Lung (tissue), 12 donors: ENCODE results near the gene ZNF365. TPM values are rescaled to one million over a fixed set of nuclear protein-coding genes. Genes with fewer than 3 reads are reported as not detected.
A peak's percentile ranks its signal among the peaks of the same experiment; 100 is the strongest.
"Not testable (repeated sequence)": the region's sequence is repeated elsewhere in the genome, so short reads cannot be mapped to it uniquely, and the experiment has no call there.

Source experiments
- ATAC-seq: fragments of 200-7000 bp; cut with Tn5 transposase; one replicate; pipeline ENCODE4 v1.9.1; 2020; ENCODE audit warnings: moderate number of reproducible peaks; ENCODE audit not compliant: insufficient read depth, low FRiP score
- DNase-seq, 3 donors: peaks; one replicate each; pipeline ENCODE4 v3.0.0-alpha.2; 2013 to 2017
- H3K27ac ChIP-seq, 2 donors: one replicate each; pipeline ENCODE4 v1.5.1; 2013; ENCODE audit warnings: mild to moderate bottlenecking in 2 of 2, moderate library complexity in 2 of 2, control low read depth in 1 of 2, inconsistent platforms in 1 of 2, low read depth in 1 of 2, low read length in 1 of 2
- H3K27me3 ChIP-seq, 3 donors: one replicate each; pipeline ENCODE4 v1.5.1; 2013; ENCODE audit warnings: low read length in 2 of 3; ENCODE audit not compliant: control insufficient read depth in 3 of 3, insufficient read depth in 3 of 3
- H3K36me3 ChIP-seq, 4 donors: one replicate each; pipeline ENCODE4 v1.5.1; 2013; ENCODE audit warnings: low read length in 4 of 4, mild to moderate bottlenecking in 1 of 4, moderate library complexity in 1 of 4; ENCODE audit not compliant: control insufficient read depth in 4 of 4, insufficient read depth in 4 of 4
- H3K4me1 ChIP-seq, 5 donors: one replicate each; pipeline ENCODE4 v1.5.1; 2013; ENCODE audit warnings: low read length in 5 of 5, mild to moderate bottlenecking in 2 of 5, moderate library complexity in 1 of 5; ENCODE audit not compliant: control insufficient read depth in 5 of 5, insufficient read depth in 5 of 5
- H3K4me3 ChIP-seq: one replicate; pipeline ENCODE4 v1.5.1; 2013; ENCODE audit warnings: mild to moderate bottlenecking, control low read depth, moderate library complexity
- H3K9ac ChIP-seq, 2 donors: one replicate each; pipeline ENCODE4 v1.5.1; 2013; ENCODE audit warnings: low read length in 2 of 2, control low read depth in 1 of 2; ENCODE audit not compliant: insufficient read depth in 1 of 2
- H3K9me3 ChIP-seq, 4 donors: one replicate each; pipeline ENCODE4 v1.5.1; 2013; ENCODE audit warnings: low read length in 3 of 4, mild to moderate bottlenecking in 1 of 4, moderate library complexity in 1 of 4; ENCODE audit not compliant: control insufficient read depth in 4 of 4, insufficient read depth in 3 of 4
- CTCF ChIP-seq: IDR thresholded peaks from 2 replicates; pipeline ENCODE4 v1.5.1; 2012; ENCODE audit warnings: mild to moderate bottlenecking; ENCODE audit errors: control extremely low read depth, extremely low read depth
- WGBS, 2 donors: extraction: QIAGEN DNeasy Blood & Tissue Kit; methylation state at CpG; one replicate each; pipeline ENCODE4 v1.1.7; 2013; 5-methylcytosine and 5-hydroxymethylcytosine counted together
- polyA plus RNA-seq, 2 donors: library from polyadenylated mRNA; stranded (reverse); fragments of 200-250 nt; gene quantifications; one replicate each; pipeline ENCODE4 v1.2.1, GENCODE V29; 2013
- total RNA-seq, 2 donors: library from RNA; depleted of rRNA in 1 of 2; stranded (reverse); fragments of >200 nt in 1 of 2; gene quantifications; one replicate each; pipeline ENCODE4 v1.2.1, GENCODE V29; 2014 to 2021
- donor health status: control.
- donor health status: control.
- donor health status: Bipolar disorder and iron deficiency.
- donor health status: healthy.
- donor health status: DM: yes; HTN: yes; CAD: no.

The ZNF365 gene
- total and polyA plus RNA-seq, 4 donors, result 0.80 to 2.4 (median 1.2) TPM

- Histone ChIP-seq H3K4me3 (no peak overlapping the region), H3K27me3 (no peaks in the 10 kb centered on the region)
- 89 to 90% methylated on average over 2 of the region's 2 CpGs for WGBS, 2 donors
Measured at GRCh38 chr10:62356447-62356846, 17.7 kb upstream of the ZNF365 start.

GRCh38 chr10:62358151-62358550, 16.0 kb upstream of the ZNF365 start:
- not testable (repeated sequence) for H3K4me3 ChIP-seq, H3K9me3 ChIP-seq, H3K4me1 ChIP-seq, DNase-seq, H3K27me3 ChIP-seq, ATAC-seq, H3K27ac ChIP-seq, H3K36me3 ChIP-seq, H3K9ac ChIP-seq
- 85 to 90% methylated on average over 2 of the region's 2 CpGs for WGBS, 2 donors

More at GRCh38 chr10:62356447-62356846, 17.7 kb upstream of the ZNF365 start:
- Histone ChIP-seq H3K27ac (no peak overlapping the region), H3K9me3 (peaks cover 0 to 14% (median 0%) of the 10 kb centered on the region in 4 donors), H3K4me1 (no peaks in the 10 kb centered on the region), H3K9ac (no peak overlapping the region), H3K36me3 (no peaks in the 10 kb centered on the region)
- DNase-seq (no peak), ATAC-seq (no peak)
- TF ChIP-seq CTCF, result no peak

GRCh38 chr10:62373639-62373994, 552 bp upstream of the ZNF365 start:
- Histone ChIP-seq H3K4me1 (peaks cover 0 to 6% (median 0%) of the 10 kb centered on the region in 5 donors), H3K27ac (no peak overlapping the region), H3K36me3 (no peaks in the 10 kb centered on the region), H3K9me3 (peaks cover 0 to 4% (median 0%) of the 10 kb centered on the region in 4 donors), H3K9ac (peak overlapping the region in 1 of 2 donors; percentile 55), H3K4me3 (peak overlapping the region; percentile 65), H3K27me3 (peaks cover 0 to 6% (median 4%) of the 10 kb centered on the region in 3 donors)
- TF ChIP-seq CTCF, result no peak
- WGBS, 2 donors, result 36 to 41% methylated on average over 8 of the region's 8 CpGs
- DNase-seq, result no peak
- ATAC-seq, result no peak

GRCh38 chr10:62374862-62375710, 917 bp downstream of the ZNF365 start:
- peaks cover 0 to 6% (median 4%) of the 10 kb centered on the region in 3 donors for H3K27me3 ChIP-seq
- peaks cover 0 to 4% (median 0%) of the 10 kb centered on the region in 4 donors for H3K9me3 ChIP-seq
- H3K4me3 ChIP-seq, result peak overlapping the region; percentile 19
- no peak overlapping the region for H3K9ac ChIP-seq
- ATAC-seq (no peak), DNase-seq (peak in 1 of 3 donors; percentile 22)
- peaks cover 0 to 6% (median 0%) of the 10 kb centered on the region in 5 donors for H3K4me1 ChIP-seq
- WGBS, 2 donors, result 67 to 71% methylated on average over 12 of the region's 12 CpGs
- H3K27ac ChIP-seq, result no peak overlapping the region
- H3K36me3 ChIP-seq, result no peaks in the 10 kb centered on the region
- no peak for TF ChIP-seq CTCF
